PC-3 (cell line): ENCODE data around the gene CDA. TPM values are rescaled to one million over a fixed set of nuclear protein-coding genes. Genes with fewer than 3 reads are reported as not detected.

Experiments used
- ATAC-seq: fragments of 200-7000 bp; cut with Tn5 transposase; 2 replicates; pipeline ENCODE4 v1.9.1; 2020; ENCODE audit warnings: mild to moderate bottlenecking, moderate library complexity
- BruUV-seq: library from RNA; stranded (reverse); fragments of 400-500 nt; replicated peaks from 2 replicates; lab custom pipeline; 2021; lab: Mats Ljungman, UMichigan
- CTCF ChIA-PET: fragments of 300-600 bp; sonication (Branson Sonifier 250); formaldehyde crosslinking; loops from one replicate; lab custom pipeline; 2022; ENCODE audit warnings: antibody characterized with exemption; lab: Charles Lee
- POLR2A ChIA-PET: fragments of 300-600 bp; sonication (Branson Sonifier 250); formaldehyde crosslinking; loops from one replicate; lab custom pipeline; 2022; ENCODE audit warnings: antibody characterized with exemption; ENCODE audit not compliant: unreplicated experiment; lab: Charles Lee
- DNase-seq: peaks from one replicate; pipeline ENCODE4 v3.0.0-alpha.2; 2015
- H2AFZ ChIP-seq: fragments of 300-600 bp; sonication (generic); 2 replicates; pipeline ENCODE4 v1.6.0; 2016; ENCODE audit warnings: antibody characterized with exemption, low read length
- H3F3A ChIP-seq: fragments of 300-600 bp; sonication (generic); one replicate; pipeline ENCODE4 v1.6.0; 2017; ENCODE audit warnings: antibody characterized with exemption, low read length, control low read depth, mild to moderate bottlenecking; ENCODE audit not compliant: unreplicated experiment
- H3K27ac ChIP-seq: fragments of 300-600 bp; sonication (generic); 2 replicates; pipeline ENCODE4 v1.5.1; 2016; ENCODE audit warnings: mild to moderate bottlenecking, low read length
- H3K27me3 ChIP-seq: fragments of 300-600 bp; sonication (generic); 2 replicates; pipeline ENCODE4 v1.6.1; 2016; ENCODE audit warnings: low read length, mixed read lengths
- H3K36me3 ChIP-seq: fragments of 300-600 bp; sonication (generic); 2 replicates; pipeline ENCODE4 v1.6.1; 2016; ENCODE audit warnings: low read depth, mixed run types, low read length, mixed read lengths
- H3K4me1 ChIP-seq: fragments of 300-600 bp; sonication (generic); 2 replicates; pipeline ENCODE4 v1.5.1; 2016; ENCODE audit warnings: low read length; ENCODE audit not compliant: insufficient read depth
- H3K4me2 ChIP-seq: fragments of 300-600 bp; sonication (generic); 2 replicates; pipeline ENCODE4 v1.6.0; 2016; ENCODE audit warnings: low read length
- H3K4me3 ChIP-seq: fragments of 300-600 bp; sonication (generic); 2 replicates; pipeline ENCODE4 v1.5.1; 2016; ENCODE audit warnings: mild to moderate bottlenecking, low read length, mixed read lengths
- H3K79me2 ChIP-seq: fragments of 300-600 bp; sonication (generic); 2 replicates; pipeline ENCODE4 v1.6.1; 2017; ENCODE audit warnings: low read length, mixed read lengths
- H3K9ac ChIP-seq: fragments of 300-600 bp; sonication (generic); 2 replicates; pipeline ENCODE4 v1.6.0; 2016; ENCODE audit warnings: mild to moderate bottlenecking, low read length
- H3K9me2 ChIP-seq: fragments of 300-600 bp; sonication (generic); replicated peaks from 2 replicates; pipeline ENCODE4 v1.6.1; 2016; ENCODE audit warnings: mixed run types, low read length, mixed read lengths
- H3K9me3 ChIP-seq: fragments of 300-600 bp; sonication (generic); 2 replicates; pipeline ENCODE4 v1.6.1; 2016; ENCODE audit warnings: low read length, mixed read lengths
- H4K20me1 ChIP-seq: fragments of 300-600 bp; sonication (generic); 2 replicates; pipeline ENCODE4 v1.6.1; 2016; ENCODE audit warnings: low read length, mixed read lengths
- CTCF ChIP-seq: fragments of 300-600 bp; sonication (generic); conservative IDR thresholded peaks from 2 replicates; pipeline ENCODE4 v1.5.1; 2017; ENCODE audit warnings: antibody characterized with exemption, low read depth, mild to moderate bottlenecking, low read length
- EZH2 ChIP-seq: fragments of 300-600 bp; sonication (generic); IDR thresholded peaks from one replicate; pipeline ENCODE4 v1.6.1; 2017; ENCODE audit warnings: antibody characterized with exemption, mild to moderate bottlenecking, low read length; ENCODE audit not compliant: unreplicated experiment
- EZH2phosphoT487 ChIP-seq: fragments of 300-600 bp; sonication (generic); IDR thresholded peaks from 2 replicates; pipeline ENCODE4 v1.6.1; 2018; ENCODE audit warnings: mild to moderate bottlenecking, antibody characterized with exemption, low read length, borderline replicate concordance
- intact Hi-C: fragments of 100-400 bp; cut with micrococcal nuclease; formaldehyde crosslinking; loops from 2 replicates; pipeline ENCODE4 v1.9.0; 2023
- total RNA-seq: library from RNA; depleted of rRNA; stranded (reverse); fragments of >200 nt; gene quantifications from 2 replicates; pipeline ENCODE4 v1.2.3, GENCODE V29; 2014

The CDA gene
- total RNA-seq, 1 experiment from 2014 or later: 36.3 TPM

GRCh38 chr1:20663365-20663764 lies 74.5 kb downstream of the CDA start:
- H3K4me1 ChIP-seq: peaks cover 8% of the 10 kb centered on the region; the same call in 1 of the 2 replicates
- no peak overlapping the region for H2AFZ ChIP-seq
- H3F3A ChIP-seq: no peaks in the 10 kb centered on the region
- intact Hi-C loops: loop anchor here (5.0 kb wide), 1 partner anchor 124 kb away; the partner anchor contains the start of gene HP1BP3
- ChIA-PET POLR2A (no interaction called here), CTCF (no interaction called here)
- BruUV-seq: no TSS peak
- no peaks in the 10 kb centered on the region for H3K9me3 ChIP-seq
- no peak for TF ChIP-seq EZH2phosphoT487
- no peak for TF ChIP-seq EZH2
- TF ChIP-seq CTCF: peak; percentile 17; the same call in 1 of the 2 replicates
- H3K9me2 ChIP-seq: no peaks in the 10 kb centered on the region
- H3K4me2 ChIP-seq: no peak overlapping the region
- no peaks in the 10 kb centered on the region for H4K20me1 ChIP-seq
- H3K9ac ChIP-seq: no peak overlapping the region
- peaks cover 3% of the 10 kb centered on the region; the same call in 1 of the 2 replicates for H3K36me3 ChIP-seq
- H3K4me3 ChIP-seq: no peak overlapping the region
- peak; percentile 3 for DNase-seq
- ATAC-seq: no peak
- no peaks in the 10 kb centered on the region for H3K27me3 ChIP-seq
- peaks cover 29% of the 10 kb centered on the region for H3K79me2 ChIP-seq
- no peak overlapping the region for H3K27ac ChIP-seq

- ATAC-seq (no peak), DNase-seq (no peak)
- Histone ChIP-seq H3K9ac (no peak overlapping the region), H2AFZ (no peak overlapping the region), H3K4me3 (no peak overlapping the region), H3K9me2 (no peaks in the 10 kb centered on the region), H3K9me3 (no peaks in the 10 kb centered on the region), H3K27me3 (no peaks in the 10 kb centered on the region), H3K27ac (no peak overlapping the region), H3K4me2 (no peak overlapping the region), H3F3A (no peaks in the 10 kb centered on the region), H3K4me1 (peaks cover 8% of the 10 kb centered on the region; the same call in 1 of the 2 replicates), H3K36me3 (no peaks in the 10 kb centered on the region), H3K79me2 (peaks cover 21% of the 10 kb centered on the region), H4K20me1 (no peaks in the 10 kb centered on the region)
- TF ChIP-seq CTCF (no peak), EZH2 (no peak), EZH2phosphoT487 (no peak)
- ChIA-PET POLR2A (no interaction called here), CTCF (no interaction called here)
- no TSS peak for BruUV-seq
- intact Hi-C loops: loop anchor here (5.0 kb wide), 1 partner anchor 123 kb away; the partner anchor contains the start of gene HP1BP3
These were observed 75.2 kb downstream of the CDA start for GRCh38 chr1:20663969-20664715.

- intact Hi-C loops: no loop called here
- no TSS peak for BruUV-seq
- H3K36me3 ChIP-seq: no peaks in the 10 kb centered on the region
- no peaks in the 10 kb centered on the region for H4K20me1 ChIP-seq
- POLR2A ChIA-PET: no interaction called here
- no peak for DNase-seq
- no peaks in the 10 kb centered on the region for H3K4me1 ChIP-seq
- no peak overlapping the region for H2AFZ ChIP-seq
- H3F3A ChIP-seq: no peaks in the 10 kb centered on the region
- no peak overlapping the region for H3K9ac ChIP-seq
- peaks cover 5% of the 10 kb centered on the region for H3K79me2 ChIP-seq
- no peak for ATAC-seq
- H3K9me2 ChIP-seq: no peaks in the 10 kb centered on the region
- H3K4me3 ChIP-seq: no peak overlapping the region
- H3K27ac ChIP-seq: no peak overlapping the region
- no peaks in the 10 kb centered on the region for H3K27me3 ChIP-seq
- CTCF ChIA-PET: no interaction called here
- TF ChIP-seq EZH2: no peak
- no peak for TF ChIP-seq CTCF
- no peak for TF ChIP-seq EZH2phosphoT487
- H3K4me2 ChIP-seq: no peak overlapping the region
- H3K9me3 ChIP-seq: no peaks in the 10 kb centered on the region
These were observed 76.8 kb downstream of the CDA start for GRCh38 chr1:20665726-20666125.
